ENCODE measurements around the gene ACTC1.
"Not testable (repeated sequence)": the region's sequence is repeated elsewhere in the genome, so short reads cannot be mapped to it uniquely, and the experiment has no call there.

Gene ACTC1

DNA sequence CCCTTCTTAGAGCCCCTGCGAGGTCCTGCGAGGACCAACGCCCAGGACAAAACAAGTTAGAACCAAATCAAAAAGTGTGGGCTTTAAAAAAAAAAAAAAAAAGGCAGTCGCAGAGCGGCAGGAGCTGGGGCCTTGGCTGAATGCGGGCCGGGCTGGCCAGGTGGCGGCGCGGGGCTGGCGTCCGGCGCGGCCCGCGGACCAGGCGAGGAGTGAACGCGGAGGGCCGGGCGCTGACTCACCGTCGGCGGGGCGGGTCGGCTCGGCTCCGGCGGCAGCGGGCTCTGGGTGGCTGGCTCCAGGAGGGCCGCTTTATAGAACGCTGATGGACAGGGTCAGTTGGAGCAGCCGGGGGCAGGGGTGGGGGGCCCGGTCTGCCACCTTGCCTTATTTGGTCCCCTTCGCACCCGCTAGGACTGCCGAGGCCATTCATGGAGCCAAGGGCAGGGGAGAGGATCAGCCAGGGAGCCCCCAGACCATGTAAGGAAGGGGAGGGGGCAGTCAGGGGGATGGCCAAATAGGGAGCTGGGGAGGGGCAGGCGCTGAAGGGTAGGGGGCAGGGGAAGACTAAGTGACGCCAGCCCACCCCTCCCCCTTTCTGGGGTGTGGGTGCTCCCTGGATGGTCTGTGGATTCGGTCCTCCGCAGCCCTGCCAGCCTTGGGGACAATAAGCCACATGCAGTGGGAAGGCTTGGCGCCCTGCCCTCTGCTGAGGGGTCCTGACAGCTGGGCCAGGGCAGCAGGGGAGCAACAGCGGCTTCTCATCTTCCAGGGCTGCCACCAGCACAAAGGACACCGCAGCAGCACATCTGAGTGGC is at the start of gene ACTC1:
ACTC1 (minus strand) TSS at position 283 of the 815 bp plus-strand sequence. CDS start 741 bp downstream, outside the sequence.
- no peak for DNase-seq (ENCODE audit: low read depth in 2 of 2)

GRCh38 chr15:34841262-34841725 is 45.9 kb upstream of the ACTC1 start:
- DNase-seq (ENCODE audit: low read depth in 2 of 2) = no peak

- DNase-seq (ENCODE audit: low read depth in 2 of 2) = no peak
These were observed 42.9 kb upstream of the ACTC1 start for GRCh38 chr15:34838282-34838681.

- DNase-seq (ENCODE audit: low read depth in 2 of 2) = no peak
These were observed 42.1 kb upstream of the ACTC1 start for GRCh38 chr15:34837246-34838016.

DNA sequence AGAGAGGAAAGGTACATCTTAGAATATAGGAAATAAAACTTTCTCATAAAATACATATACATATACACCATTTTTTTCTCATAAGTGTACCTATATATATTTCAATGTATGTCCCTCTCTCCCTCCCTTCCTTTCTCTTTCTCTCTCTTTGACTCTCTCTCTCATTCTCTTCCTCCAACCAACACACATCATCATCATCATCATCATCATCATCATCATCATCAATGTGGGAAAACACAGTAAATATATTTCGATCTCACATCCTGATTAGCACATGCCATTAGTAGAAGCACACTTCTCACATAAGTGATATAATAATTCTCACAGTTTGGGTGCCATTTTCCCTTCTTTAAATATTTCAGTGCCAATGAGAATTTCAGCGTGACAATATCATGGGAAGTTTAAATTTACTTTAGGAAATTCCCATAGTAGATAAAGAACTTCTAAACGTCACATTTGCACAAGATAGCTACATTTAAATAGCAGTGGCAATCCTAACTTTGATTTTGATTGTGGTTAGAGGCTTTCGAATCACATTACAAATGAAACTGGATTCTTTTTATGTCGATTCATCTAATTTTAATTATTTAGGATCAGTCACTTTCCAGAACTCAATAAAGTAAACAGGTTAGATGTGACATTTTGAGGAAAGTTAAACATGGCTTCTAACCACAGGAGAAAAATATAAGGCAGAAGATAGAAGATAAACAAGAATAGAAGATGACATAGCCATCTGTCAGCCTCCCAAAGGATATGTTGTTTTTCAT is 33.0 kb upstream of the ACTC1 start:
- no peak for DNase-seq (ENCODE audit: low read depth in 2 of 2)

DNA sequence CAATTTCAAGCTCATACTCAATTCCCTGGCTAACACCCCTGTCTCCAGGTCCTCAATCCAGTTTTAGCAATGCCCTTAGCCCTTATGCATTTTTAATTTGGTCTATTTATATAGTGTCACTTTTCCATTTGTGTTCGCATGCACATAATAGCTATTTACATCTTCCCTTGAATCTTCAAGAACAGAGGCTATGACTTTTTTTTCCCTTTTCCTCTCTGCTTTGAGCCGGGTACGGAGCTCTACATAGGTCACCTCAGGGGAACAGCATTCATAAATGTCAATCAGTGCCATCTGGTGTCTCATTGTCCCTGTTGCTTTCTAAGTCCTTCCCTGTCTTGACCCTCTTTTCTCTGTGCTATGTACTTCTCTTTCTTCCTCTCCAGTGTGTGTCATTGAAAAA is 26.5 kb upstream of the ACTC1 start:
- DNase-seq (ENCODE audit: low read depth in 2 of 2) = no peak

DNA sequence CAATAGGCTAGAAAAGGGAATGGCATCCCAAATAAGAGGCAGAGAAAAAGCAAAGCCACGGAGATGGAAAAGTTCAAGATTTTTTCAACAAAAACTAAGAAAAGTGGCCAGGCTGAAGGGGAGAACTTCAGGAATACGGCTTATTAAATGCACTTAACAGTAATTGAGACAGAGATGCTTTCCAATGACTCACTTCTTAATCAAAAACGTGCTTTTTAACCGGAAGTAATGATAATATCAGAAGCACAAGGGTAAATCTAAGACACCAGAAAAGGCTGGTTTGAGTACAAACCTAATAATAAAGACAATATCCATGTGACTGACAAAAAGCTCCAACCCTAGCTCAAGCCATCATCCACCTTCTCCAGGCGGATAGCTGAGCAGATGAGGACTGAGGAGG is 24.8 kb upstream of the ACTC1 start:
- no peak for DNase-seq (ENCODE audit: low read depth in 2 of 2)

GRCh38 chr15:34818526-34818925 is 23.2 kb upstream of the ACTC1 start:
- no peak for DNase-seq (ENCODE audit: low read depth in 2 of 2)

- DNase-seq (ENCODE audit: low read depth in 2 of 2) = no peak
These were observed 20.5 kb upstream of the ACTC1 start for GRCh38 chr15:34815836-34816235.

- DNase-seq (ENCODE audit: low read depth in 2 of 2) = no peak
These were observed 18.3 kb upstream of the ACTC1 start for GRCh38 chr15:34813446-34814190.

GRCh38 chr15:34812868-34813365 is 17.6 kb upstream of the ACTC1 start:
- DNase-seq (ENCODE audit: low read depth in 2 of 2) = not testable (repeated sequence)

DNA sequence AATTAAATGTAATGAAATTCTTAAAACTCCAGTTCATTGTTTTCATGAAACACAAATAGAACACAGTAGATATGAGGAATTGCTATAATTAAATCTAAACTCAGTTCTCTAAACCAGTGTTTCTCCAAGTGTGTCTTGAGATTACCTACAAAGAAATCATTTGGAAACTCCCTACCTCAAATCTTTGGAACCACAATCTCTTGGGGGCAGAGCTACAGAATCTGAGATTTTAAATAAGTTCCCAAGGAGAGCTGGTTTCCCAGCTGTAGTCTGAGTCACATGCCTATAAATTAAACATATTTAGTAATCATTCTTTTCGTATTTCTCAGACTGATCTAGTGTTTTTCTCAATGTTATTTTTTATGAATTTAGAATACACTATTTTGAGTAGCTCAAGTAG is 17.0 kb upstream of the ACTC1 start:
- DNase-seq (ENCODE audit: low read depth in 2 of 2) = no peak

DNA sequence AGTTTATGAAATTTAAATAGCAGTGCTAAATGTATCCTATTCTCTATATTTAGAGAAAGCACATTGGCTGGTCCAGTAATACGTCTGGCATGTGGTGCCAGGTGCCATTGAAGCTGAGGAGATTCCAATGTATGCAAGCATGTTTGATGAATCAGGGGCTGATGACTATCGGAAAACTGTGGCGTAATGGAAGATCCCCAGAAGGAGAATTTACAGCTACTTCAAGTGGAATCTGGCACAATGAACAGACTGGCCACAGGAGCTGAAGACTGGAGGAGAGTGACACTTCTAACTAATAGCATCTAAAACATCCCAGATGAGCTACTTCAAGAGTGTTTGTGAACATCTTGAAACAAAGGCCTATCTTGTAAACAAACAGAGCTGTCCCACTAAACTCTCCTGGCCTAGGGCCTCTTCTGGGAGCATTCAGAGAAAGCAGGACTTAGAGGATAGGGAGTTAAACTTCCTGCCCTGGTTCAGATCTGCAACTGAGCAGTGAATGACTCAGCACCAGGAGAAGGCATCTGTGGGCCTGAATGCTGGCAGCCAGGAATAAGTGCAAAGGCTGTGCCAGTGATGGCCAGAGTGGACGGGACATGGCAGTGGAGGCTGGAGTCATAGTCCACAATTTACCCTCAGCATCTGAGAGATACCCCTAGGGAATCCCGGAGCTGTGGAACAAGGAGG is 15.2 kb upstream of the ACTC1 start:
- no peak for DNase-seq (ENCODE audit: low read depth in 2 of 2)

DNA sequence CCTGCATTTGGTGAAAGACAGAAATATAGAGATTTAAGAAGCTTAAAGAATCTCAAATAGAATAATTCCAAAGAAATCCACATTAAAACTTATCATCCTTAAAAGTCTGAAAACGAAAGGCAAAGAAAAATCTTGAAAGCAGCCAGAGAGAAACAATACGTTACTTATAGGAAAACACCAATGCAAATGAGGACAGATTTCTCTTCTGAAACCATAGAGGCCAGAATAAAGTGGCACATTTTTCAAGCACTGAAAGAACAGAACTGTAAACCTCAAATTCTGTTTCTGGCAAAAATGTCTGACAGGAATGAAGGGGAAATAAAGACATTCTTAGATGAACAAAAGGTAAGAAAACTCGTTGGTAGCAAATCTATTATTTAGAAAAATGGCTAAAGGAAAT is 13.8 kb upstream of the ACTC1 start:
- DNase-seq (ENCODE audit: low read depth in 2 of 2) = no peak

DNA sequence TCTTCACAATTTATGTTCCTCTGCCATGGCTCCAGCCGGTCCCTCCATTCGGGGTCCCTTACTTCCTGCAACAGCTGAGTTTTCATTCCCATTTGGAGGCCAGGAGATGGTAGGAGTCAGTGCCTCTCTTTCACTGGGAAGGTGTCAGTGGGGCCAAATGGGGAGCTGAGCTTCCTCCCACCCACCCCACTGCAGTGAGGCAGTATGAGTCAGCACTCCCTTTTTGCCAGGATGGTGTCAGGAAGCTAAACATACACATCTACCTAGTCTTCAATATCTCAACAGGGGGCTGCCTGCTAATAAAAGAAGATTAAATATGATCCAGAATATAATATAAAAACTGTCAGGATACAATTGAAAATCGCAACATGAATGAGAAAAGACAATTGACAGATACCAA is 12.7 kb upstream of the ACTC1 start:
- no peak for DNase-seq (ENCODE audit: low read depth in 2 of 2)

GRCh38 chr15:34807241-34807640 is 11.9 kb upstream of the ACTC1 start:
- not testable (repeated sequence) for DNase-seq (ENCODE audit: low read depth in 2 of 2)

DNA sequence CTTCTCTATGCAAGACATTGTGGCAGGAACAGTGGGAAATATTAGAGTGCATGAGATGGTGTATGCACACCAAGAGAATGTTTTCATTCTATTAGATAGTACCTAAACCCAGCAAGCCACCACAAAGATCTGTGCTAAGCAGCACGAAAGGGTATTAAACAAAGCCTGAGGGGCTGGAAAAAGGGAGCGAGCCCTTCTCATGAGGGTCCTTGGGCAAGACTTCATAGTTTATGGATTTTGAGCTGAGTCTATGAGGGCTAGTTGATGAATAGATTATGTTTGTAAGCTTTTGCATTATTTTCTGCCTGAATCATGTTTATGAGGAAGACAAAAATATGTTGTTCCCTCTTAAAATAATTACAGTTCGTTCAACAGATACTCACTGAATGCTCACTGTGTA is 9.4 kb upstream of the ACTC1 start:
- no peak for DNase-seq (ENCODE audit: low read depth in 2 of 2)

DNA sequence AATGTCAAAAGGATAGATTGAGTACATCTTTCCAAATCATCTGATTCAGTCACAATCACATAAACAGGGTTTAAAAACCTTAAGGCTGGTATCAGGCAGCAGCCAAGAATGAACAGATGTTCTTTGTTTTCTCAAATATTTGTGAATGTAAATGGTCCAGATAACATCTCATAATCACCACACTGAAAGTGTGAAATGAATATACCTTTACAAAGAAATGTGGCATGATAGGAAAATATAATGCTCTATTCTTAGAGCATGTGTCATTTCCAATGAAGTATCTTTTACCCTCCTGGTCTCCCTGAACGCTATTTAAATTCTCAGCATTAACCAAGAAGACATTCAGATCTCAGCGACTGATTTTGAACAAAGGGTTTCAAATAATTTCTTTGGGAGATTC is 8.8 kb upstream of the ACTC1 start:
- no peak for DNase-seq (ENCODE audit: low read depth in 2 of 2)

GRCh38 chr15:34802803-34803750 is 7.7 kb upstream of the ACTC1 start:
- no peak for DNase-seq (ENCODE audit: low read depth in 2 of 2)

GRCh38 chr15:34802371-34802770 is 7.0 kb upstream of the ACTC1 start:
- DNase-seq (ENCODE audit: low read depth in 2 of 2) = no peak

Measured in stimulated activated CD8-positive, alpha-beta memory T cell treated with anti-CD3 and anti-CD28 coated beads, Interleukin-15, amount 100 ng/mL, for 4 hours (primary cell).